NCI-H2227 (cell line): Measurements from ENCODE around the gene PLCB4.
A peak's percentile ranks its signal among the peaks of the same experiment; 100 is the strongest.

Source experiments
- DNase-seq: peaks from one replicate; lab custom pipeline; 2025; ENCODE audit not compliant: unreplicated experiment; lab: John Stamatoyannopoulos, UW

PLCB4 gene

GRCh38 chr20:9059931-9060330 is 9.0 kb upstream of the PLCB4 start:
- DNase-seq, result no peak

- DNase-seq, result no peak
Measured at GRCh38 chr20:9061434-9061833, 7.5 kb upstream of the PLCB4 start.

DNA sequence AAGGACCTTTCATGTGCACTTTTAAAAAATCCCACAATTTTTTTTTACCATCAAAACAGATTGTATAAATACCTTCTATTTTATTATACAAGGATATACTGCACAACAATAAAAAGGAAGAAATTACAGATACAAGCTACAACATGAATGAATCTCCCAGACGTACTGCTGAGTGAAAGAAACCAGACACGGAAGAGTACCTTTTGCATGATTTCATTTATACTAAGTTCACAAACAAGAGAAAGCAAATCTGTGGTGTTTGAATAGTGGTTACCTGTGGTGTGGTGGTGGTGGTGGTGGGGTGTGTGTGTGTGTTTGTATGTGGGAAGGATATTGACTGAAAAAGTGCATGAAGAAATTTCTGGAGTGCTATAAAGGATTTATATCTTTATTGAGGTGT is 6.8 kb upstream of the PLCB4 start:
- no peak for DNase-seq

DNA sequence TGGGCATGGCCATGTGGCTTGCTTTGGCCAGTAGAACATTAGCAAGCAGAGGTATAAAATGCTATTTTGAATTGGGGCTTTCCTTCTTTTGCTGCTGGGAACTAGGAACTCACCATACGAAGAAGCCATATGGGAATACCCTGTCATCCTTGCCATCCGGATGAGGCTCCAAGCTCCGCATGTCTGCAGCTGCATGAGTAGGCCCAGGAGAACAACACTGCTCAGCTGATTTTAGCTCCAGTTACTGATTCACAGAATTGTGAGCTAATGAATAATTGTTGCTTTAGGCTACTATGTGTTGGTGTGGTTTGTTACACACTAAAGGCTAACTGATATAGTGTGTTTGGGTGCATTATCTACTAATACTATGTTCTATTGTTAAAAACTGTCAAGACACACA is 2.7 kb upstream of the PLCB4 start:
- no peak for DNase-seq

GRCh38 chr20:9068233-9068801 is 570 bp upstream of the PLCB4 start:
- peak; percentile 89 for DNase-seq

DNA sequence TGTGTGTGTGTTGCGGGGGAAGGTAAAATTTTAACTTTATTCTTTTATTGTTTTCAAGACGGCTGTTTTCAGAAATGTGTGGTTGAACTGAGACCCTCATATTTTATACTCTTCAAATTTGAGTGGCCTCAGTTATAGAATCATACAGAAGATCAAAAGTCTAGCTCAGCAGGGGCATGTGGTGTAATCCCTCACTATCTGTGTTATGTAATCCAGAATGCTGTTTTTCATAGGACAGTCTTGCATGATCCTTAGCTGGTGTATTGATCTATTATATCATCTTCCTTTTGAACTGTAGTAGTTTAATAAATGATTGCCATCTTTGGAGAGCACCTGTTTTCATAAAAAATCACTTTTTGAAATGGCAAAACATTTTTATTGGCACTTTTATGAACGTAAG is 1.4 kb downstream of the PLCB4 start:
- no peak for DNase-seq

DNA sequence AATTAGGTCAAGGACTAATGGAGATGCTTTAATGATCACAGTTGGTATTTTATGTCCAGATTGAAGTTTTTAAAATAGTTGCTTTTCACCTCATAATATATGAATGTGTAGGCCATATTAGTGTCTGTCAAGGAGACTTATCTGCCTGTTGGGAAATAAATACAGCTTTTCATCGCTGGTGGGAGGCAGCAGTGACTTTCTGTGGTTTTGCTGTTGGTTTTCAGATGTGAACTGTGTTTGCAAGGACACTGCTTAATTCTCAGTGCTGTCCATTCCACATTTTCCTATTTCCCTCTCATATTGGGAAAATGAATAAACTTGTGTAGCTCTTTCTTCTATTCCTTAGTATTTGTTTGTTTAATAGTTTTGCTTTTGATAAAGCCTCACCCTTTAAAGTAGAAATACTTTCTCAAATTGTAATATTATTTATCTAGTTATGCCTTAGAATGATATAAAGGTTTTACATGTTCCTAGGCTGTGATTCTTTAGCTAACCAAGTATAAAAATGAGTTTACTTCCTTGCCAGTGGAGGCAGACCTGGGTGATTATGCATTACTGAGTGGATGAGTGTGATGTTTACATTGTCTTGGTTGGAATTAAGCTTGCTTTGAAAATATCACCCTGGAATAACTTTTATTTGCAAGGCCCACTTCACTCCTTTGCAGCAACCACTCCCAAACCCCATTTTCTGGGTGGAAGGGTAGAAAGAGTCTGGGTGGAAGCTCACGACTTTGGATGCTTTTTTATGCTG is 3.3 kb downstream of the PLCB4 start:
- no peak for DNase-seq

- DNase-seq, result no peak
Measured at GRCh38 chr20:9072861-9073500, 4.1 kb downstream of the PLCB4 start.

GRCh38 chr20:9075264-9076095 is 6.6 kb downstream of the PLCB4 start:
- no peak for DNase-seq

DNA sequence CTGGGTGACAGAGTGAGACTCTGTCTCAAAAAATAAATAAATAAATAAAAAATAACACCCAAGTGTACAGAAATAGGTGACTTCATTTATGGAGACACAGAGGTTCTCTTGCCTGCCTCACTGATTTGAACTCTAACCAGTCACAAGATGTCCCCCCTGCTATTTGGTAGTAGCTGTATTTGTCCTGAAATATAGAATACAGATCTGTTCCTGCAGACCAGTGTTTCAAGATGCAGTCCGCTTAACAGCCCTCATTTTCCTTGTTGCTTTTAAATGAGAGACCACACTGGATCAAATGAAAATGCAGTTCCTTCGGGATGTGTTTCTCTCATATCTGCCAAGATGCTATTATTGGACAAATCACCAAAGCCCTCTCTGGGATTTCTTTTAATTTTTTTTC is 7.6 kb downstream of the PLCB4 start:
- no peak for DNase-seq

DNA sequence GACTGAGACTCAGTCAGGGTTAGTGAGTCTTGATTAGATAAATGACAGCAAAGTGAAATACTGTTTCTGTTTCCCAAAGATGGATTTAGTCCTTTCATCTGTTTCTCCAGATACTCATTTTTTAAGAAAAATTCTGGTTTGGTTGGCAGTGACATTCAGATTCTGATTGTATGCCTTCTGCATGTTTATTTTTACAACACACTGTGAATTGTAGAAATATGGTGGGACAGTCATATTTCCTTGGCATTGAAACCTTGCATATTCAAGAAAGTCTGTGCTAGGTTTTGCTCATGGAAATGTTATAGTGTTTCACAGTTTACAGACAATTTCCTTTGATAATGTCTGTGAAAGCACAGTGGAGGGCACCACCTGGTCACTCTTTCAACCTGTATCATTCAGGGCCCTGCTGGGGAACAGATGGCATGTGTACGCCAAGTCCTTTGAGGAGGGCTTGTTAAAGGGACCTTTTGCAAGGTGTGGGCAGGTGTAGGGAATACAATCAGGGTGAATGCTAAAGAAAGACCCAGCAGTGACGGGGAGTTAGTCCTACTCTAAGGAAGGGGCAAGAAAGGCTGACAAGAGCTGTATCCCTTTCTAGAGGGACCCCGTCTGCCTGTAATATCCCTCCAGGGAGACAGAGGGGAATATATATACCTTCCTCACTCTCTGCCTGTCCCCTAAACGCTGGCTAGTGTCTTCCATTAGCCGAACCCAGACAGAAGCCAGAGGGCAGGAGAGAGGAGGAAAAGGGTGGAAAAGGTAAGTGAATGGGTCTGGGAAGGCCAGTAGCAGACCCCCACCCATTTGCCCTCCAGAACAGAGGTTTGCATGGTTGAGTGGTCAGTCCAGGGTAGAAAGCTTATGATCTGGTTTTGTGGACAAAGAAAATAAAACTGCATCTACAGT is 10.2 kb downstream of the PLCB4 start:
- no peak for DNase-seq

DNA sequence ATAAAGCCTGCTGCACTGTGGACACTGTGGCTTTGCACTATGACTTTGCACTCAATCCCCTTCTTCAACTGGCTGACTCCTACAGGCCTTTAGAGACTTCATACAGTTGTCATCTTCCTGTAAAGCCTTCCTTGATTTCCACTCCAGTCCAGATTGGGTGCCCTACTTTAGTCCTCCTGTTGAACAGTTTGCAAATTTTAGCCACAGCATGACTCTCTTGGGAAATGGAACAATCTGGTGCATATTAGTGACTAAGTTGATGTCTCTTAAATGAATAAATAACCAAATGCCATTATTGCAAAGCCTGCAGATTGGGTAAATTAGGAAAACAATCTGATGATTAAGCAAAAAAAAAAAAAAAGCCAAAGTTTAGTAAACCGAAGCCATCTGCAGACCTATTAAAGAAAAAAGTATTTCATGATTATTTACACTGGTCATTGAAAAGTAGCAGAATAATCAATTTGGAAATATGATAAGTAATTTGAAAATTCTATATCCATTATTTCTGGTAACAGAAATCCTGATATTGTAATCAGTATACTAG is 12.6 kb downstream of the PLCB4 start:
- DNase-seq, result no peak

DNA sequence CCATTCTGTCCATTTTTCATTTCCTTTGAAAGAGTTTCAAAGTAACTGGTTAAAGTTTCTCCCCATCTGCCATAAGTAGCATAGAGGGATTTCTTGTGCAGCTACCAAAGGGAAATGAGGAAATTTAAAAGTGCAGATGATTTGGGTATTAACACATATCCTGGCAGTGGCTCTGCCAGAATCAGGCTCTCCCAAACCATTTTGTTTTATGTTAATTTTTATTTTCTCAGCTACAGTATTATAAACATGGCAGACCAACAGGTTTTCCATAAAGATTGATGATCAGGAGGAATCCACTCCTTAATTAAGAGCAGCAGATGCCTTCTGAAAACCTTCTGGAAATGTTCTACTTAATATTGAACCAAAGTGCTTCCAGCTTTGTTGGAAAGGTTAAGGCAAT is 13.9 kb downstream of the PLCB4 start:
- no peak for DNase-seq

DNA sequence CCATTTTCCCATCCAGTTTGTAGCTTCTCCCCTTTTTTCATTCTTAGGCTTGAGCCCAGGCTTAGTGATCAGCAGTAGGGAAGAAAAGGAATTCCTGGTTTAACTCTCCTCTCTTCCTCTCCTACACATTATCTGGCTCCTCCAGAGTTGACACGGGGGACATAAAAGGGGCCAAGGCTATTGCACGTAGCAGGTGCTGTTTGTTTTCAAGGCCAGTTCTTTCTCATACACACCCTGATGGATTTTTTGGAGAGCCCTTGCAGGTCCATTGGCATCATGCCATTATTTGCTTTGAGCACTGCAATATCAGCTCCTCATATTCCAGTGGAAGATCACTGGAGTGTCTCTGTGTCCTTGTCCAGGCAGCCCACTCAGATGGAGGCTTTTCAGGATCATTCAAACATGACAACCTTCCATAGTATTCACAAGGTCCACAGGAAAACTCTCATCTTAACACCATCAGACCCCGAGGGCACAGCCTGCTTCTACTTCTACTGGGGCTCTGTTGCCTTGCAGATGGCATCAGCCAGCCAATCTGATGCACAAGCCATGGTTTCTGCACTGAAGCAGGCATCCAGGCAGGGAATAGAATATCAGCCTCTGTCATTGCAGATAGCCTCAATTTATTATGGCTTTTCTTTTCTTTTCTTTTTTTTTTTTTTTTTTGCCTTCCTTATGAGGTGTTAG is 18.8 kb downstream of the PLCB4 start:
- no peak for DNase-seq

DNA sequence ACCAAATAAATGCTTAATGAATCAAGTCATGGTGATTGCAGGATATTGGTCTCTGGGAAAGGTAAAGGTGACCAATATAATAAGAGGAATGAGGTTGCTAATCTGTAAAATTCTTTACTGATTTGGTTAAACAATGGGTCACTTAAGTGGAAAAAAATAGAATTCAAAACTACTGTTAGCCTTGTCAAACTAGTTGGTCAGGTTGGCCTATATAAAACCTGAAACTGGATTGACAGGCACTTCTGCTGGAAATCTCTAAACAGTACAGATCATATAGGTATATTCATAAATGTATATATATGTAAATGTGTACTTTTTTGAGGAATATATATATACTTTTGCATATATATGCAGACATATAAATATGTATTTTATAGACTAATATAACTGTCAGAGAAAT is 19.7 kb downstream of the PLCB4 start:
- DNase-seq, result no peak

DNA sequence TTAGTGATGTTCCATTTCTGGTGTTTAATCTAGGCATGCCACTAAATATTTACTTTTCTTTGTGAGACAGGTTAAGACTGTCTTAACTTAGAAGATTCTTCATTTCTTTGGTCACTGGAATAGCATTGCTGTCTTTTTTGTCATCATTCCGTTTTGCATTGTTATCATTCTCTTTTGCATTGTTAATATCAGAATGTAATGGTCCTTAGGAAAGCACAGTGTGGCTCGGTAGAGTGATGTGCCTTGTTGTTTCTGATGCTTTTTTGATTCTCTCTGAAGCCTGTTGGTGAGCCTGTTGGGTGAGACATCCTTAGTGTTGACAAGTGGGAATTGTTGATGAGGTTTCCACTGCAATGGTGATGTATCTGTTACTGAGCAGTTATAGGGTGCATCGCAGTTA is 23.2 kb downstream of the PLCB4 start:
- DNase-seq, result no peak

DNA sequence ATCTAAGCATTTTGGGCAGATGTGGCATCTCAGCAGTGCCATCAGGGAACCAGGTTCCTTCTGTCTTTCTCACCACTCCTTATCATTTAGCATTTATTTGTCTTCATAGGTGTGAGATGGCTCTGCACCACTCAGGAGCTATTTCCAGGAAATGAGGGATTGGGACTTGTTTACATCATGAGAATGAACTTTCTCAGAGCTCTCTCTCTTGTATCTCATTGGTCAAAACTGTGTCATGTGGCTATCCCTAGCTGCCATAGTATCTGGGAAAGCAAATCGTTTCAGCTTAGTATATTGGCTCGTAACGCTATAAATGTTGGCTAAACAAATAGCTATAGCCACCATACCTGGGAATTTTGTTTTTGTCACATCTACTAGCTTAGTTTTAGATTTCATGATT is 23.8 kb downstream of the PLCB4 start:
- DNase-seq, result no peak

DNA sequence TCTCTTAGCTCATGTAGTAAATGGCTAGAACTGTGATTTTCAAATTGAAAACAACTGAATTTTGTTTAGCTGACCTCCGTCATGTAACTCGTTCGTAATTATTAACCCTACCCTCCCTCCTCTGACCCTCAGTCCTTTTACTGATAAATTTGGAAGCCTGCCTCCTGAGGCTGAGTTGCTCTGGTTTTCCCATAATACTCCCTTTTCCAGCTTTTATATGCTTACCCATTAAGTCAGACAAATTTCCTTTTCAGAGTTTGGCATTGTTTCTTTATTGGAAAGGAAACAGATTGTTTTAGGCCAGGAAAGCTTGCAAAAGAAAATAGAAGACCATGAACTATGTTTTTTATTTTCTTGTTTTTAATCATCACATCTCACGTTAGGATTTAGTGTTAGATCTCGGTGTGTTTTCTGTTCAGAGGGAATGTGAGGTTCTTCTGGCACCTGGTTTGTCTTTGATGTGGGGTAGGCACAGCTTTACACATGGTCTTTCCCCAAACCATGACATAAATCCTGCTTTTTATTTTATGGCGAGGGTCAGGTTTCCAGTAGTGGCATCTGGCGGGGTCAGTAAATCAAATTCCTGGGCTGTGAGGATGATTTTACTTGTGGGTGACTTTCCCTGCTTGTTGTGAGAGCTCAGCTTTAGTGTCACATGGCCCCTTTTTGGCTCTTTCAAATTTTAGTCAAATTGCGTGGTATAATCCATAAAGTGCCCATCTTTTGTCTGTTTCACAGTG is 24.5 kb downstream of the PLCB4 start:
- no peak for DNase-seq

GRCh38 chr20:9099372-9099771 is 30.5 kb downstream of the PLCB4 start:
- DNase-seq, result no peak
